SU-DHL-6 (cell line): ENCODE data around the gene UTS2B.

Experiments
- H2AFZ ChIP-seq: fragments of 200-600 bp; sonication (generic); 2 replicates; pipeline ENCODE4 v1.6.1; 2014; ENCODE audit warnings: low read depth, mild to moderate bottlenecking, moderate library complexity, mixed read lengths, antibody characterized with exemption, low read length; ENCODE audit not compliant: severe bottlenecking
- H3F3A ChIP-seq: fragments of 200-600 bp; shearing (Covaris generic); 2 replicates; pipeline ENCODE4 v1.6.0; 2016; ENCODE audit warnings: antibody characterized with exemption, mild to moderate bottlenecking; ENCODE audit not compliant: insufficient read depth
- H3K27ac ChIP-seq: fragments of 200-600 bp; sonication (generic); 2 replicates; pipeline ENCODE4 v1.5.1; 2016; ENCODE audit warnings: low read depth, mild to moderate bottlenecking, low read length, moderate library complexity, mixed read lengths
- H3K27me3 ChIP-seq: fragments of 200-600 bp; sonication (generic), shearing (Covaris generic); 2 replicates; pipeline ENCODE4 v1.6.0; 2014; ENCODE audit warnings: mild to moderate bottlenecking, low read length
- H3K36me3 ChIP-seq: fragments of 200-600 bp; sonication (generic); 2 replicates; pipeline ENCODE4 v1.6.1; 2014; ENCODE audit warnings: mild to moderate bottlenecking, low read length, mixed read lengths
- H3K4me2 ChIP-seq: fragments of 300-600, 200-600 bp; shearing (Covaris generic), sonication (generic); 2 replicates; pipeline ENCODE4 v1.6.0; 2014; ENCODE audit warnings: low read length, low read depth, mild to moderate bottlenecking; ENCODE audit not compliant: poor library complexity, severe bottlenecking
- H3K4me3 ChIP-seq: fragments of 200-600 bp; sonication (generic); 2 replicates; pipeline ENCODE4 v1.5.1; 2014; ENCODE audit warnings: antibody characterized with exemption, low read length, mild to moderate bottlenecking, mixed read lengths; ENCODE audit not compliant: insufficient read depth, poor library complexity, severe bottlenecking
- H3K79me2 ChIP-seq: fragments of 200-600 bp; sonication (generic); 2 replicates; pipeline ENCODE4 v1.6.1; 2014; ENCODE audit warnings: mild to moderate bottlenecking, low read length, moderate library complexity; ENCODE audit not compliant: insufficient read depth
- H3K9ac ChIP-seq: fragments of 200-600 bp; sonication (generic); 2 replicates; pipeline ENCODE4 v1.7.0; 2014; ENCODE audit warnings: mild to moderate bottlenecking, low read length
- H3K9me2 ChIP-seq: fragments of 200-600 bp; sonication (generic); replicated peaks from 2 replicates; pipeline ENCODE4 v1.6.1; 2014; ENCODE audit warnings: low read length; ENCODE audit not compliant: insufficient read depth
- H3K9me3 ChIP-seq: fragments of 200-600 bp; sonication (generic); 2 replicates; pipeline ENCODE4 v1.6.1; 2014; ENCODE audit warnings: low read length, mixed read lengths; ENCODE audit not compliant: insufficient read depth
- H4K20me1 ChIP-seq: fragments of 200-600 bp; sonication (generic); 2 replicates; pipeline ENCODE4 v1.6.1; 2014; ENCODE audit warnings: low read depth, mild to moderate bottlenecking, antibody characterized with exemption, low read length, moderate library complexity, mixed read lengths
- EZH2phosphoT487 ChIP-seq: fragments of 200-600 bp; sonication (generic), shearing (Covaris generic); conservative IDR thresholded peaks from 2 replicates; pipeline ENCODE4 v1.6.1; 2018; ENCODE audit warnings: mild to moderate bottlenecking, antibody characterized with exemption, low read length, moderate library complexity, mixed read lengths
- TF ChIP-seq, protein P1 (sequence below): fragments of 200-600 bp; sonication (generic); IDR thresholded peaks from one replicate; pipeline ENCODE4 v1.5.1; 2017; ENCODE audit warnings: antibody characterized with exemption, mild to moderate bottlenecking, low read length, moderate library complexity; ENCODE audit not compliant: insufficient read depth, poor library complexity, severe bottlenecking

Gene UTS2B

DNA sequence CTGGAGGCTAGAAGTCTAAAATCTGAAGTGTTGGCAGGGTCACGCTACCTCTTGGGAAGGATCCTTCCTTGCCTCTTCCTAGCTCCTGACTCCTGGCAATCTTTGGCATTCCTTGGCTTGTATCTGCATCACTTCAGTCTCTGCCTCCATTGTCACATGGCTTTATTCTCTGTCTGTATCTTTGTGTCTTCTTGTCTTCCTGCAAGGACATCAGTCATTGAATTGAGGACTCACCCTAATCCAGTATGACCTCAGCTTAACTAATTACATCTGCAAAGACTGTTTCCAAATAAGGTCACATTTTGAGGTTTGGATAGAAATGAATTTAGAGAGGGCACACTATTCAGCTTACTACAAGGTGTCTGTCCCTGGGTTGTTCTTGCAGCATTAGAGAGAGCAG, 31.1 kb upstream of the UTS2B start:
- Histone ChIP-seq H3K36me3 (no peaks in the 10 kb centered on the region), H4K20me1 (no peaks in the 10 kb centered on the region), H3F3A (no peaks in the 10 kb centered on the region), H3K4me2 (no peak overlapping the region), H3K27ac (no peak overlapping the region), H3K79me2 (no peaks in the 10 kb centered on the region), H3K27me3 (no peaks in the 10 kb centered on the region), H3K9me3 (no peaks in the 10 kb centered on the region), H3K9ac (no peak overlapping the region), H3K9me2 (no peaks in the 10 kb centered on the region), H2AFZ (no peak overlapping the region), H3K4me3 (no peak overlapping the region)
- no peak for TF ChIP-seq EZH2phosphoT487
- TF ChIP-seq, protein P1, sequence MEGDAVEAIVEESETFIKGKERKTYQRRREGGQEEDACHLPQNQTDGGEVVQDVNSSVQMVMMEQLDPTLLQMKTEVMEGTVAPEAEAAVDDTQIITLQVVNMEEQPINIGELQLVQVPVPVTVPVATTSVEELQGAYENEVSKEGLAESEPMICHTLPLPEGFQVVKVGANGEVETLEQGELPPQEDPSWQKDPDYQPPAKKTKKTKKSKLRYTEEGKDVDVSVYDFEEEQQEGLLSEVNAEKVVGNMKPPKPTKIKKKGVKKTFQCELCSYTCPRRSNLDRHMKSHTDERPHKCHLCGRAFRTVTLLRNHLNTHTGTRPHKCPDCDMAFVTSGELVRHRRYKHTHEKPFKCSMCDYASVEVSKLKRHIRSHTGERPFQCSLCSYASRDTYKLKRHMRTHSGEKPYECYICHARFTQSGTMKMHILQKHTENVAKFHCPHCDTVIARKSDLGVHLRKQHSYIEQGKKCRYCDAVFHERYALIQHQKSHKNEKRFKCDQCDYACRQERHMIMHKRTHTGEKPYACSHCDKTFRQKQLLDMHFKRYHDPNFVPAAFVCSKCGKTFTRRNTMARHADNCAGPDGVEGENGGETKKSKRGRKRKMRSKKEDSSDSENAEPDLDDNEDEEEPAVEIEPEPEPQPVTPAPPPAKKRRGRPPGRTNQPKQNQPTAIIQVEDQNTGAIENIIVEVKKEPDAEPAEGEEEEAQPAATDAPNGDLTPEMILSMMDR: no peak

GRCh38 chr3:191360620-191361019, 30.3 kb upstream of the UTS2B start:
- no peak overlapping the region for H2AFZ ChIP-seq
- H3K9ac ChIP-seq: no peak overlapping the region
- H3K79me2 ChIP-seq: no peaks in the 10 kb centered on the region
- no peaks in the 10 kb centered on the region for H3K27me3 ChIP-seq
- no peaks in the 10 kb centered on the region for H3F3A ChIP-seq
- TF ChIP-seq EZH2phosphoT487: no peak
- TF ChIP-seq, protein P1: no peak
- no peak overlapping the region for H3K27ac ChIP-seq
- no peak overlapping the region for H3K4me3 ChIP-seq
- H3K9me3 ChIP-seq: no peaks in the 10 kb centered on the region
- H3K4me2 ChIP-seq: no peak overlapping the region
- 0 out of 2 replicates have a peak, but pooled peaks cover under 1% of the 10 kb centered on the region for H4K20me1 ChIP-seq
- H3K9me2 ChIP-seq: no peaks in the 10 kb centered on the region
- no peaks in the 10 kb centered on the region for H3K36me3 ChIP-seq

DNA sequence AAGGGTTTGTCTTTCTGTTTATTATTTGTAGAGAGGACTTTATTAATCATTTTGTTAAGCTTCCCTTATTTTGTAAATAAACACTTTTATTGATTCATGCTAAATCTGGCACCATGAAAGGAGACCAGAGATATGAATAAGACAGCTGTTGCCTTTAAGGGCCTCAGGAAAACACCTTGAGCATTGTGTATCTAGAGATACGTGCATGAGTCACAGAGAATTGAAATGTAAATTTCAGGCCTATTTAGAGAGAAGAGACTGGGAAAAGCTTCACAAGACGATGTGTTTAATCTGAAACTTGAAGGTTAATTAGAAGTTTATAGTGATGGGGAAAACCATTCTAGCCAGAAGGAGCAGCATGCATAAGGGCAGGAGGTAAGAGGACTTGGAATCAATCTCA, 28.6 kb upstream of the UTS2B start:
- Histone ChIP-seq H3K4me2 (no peak overlapping the region), H3K36me3 (no peaks in the 10 kb centered on the region), H3K27me3 (no peaks in the 10 kb centered on the region), H4K20me1 (0 out of 2 replicates have a peak, but pooled peaks cover 10% of the 10 kb centered on the region), H2AFZ (no peak overlapping the region), H3K9me2 (no peaks in the 10 kb centered on the region), H3K4me3 (no peak overlapping the region), H3F3A (no peaks in the 10 kb centered on the region), H3K9me3 (no peaks in the 10 kb centered on the region), H3K9ac (no peak overlapping the region), H3K79me2 (no peaks in the 10 kb centered on the region), H3K27ac (no peak overlapping the region)
- TF ChIP-seq EZH2phosphoT487: no peak
- TF ChIP-seq, protein P1: no peak

DNA sequence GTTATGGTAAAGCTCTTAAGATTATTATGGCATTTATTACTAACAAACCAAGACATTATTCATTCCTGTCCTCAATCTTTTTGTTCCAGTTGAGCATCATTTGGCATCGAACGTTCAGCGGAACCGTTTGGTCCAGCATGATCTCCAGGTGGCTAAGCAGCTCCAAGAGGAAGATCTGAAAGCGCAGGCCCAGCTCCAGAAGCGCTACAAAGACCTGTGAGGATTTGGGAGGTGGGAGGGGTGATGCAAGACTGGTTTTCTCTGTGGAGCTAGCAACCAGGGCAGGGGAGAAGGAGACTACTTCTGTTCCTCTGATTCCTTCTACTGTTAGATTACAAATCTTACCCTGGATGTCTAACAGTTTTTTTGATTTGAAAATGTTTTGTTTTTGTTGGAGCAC, 27.6 kb upstream of the UTS2B start:
- Histone ChIP-seq H3K4me3 (no peak overlapping the region), H4K20me1 (0 out of 2 replicates have a peak, but pooled peaks cover 10% of the 10 kb centered on the region), H3K79me2 (no peaks in the 10 kb centered on the region), H3F3A (no peaks in the 10 kb centered on the region), H3K9me3 (no peaks in the 10 kb centered on the region), H3K27ac (no peak overlapping the region), H3K9me2 (no peaks in the 10 kb centered on the region), H3K36me3 (no peaks in the 10 kb centered on the region), H3K9ac (no peak overlapping the region), H2AFZ (no peak overlapping the region), H3K4me2 (no peak overlapping the region), H3K27me3 (no peaks in the 10 kb centered on the region)
- no peak for TF ChIP-seq EZH2phosphoT487
- TF ChIP-seq, protein P1: no peak
